Activated CD4-positive, alpha-beta T cell treated with anti-CD3 and anti-CD28 coated beads for 1 hour (primary cell): ENCODE data around the gene MOCS3.
"Not testable (repeated sequence)": the region's sequence is repeated elsewhere in the genome, so short reads cannot be mapped to it uniquely, and the experiment has no call there.

Experiments used
- DNase-seq: peaks from one replicate; pipeline ENCODE4 v3.0.0-alpha.2; 2020

MOCS3 gene

DNA sequence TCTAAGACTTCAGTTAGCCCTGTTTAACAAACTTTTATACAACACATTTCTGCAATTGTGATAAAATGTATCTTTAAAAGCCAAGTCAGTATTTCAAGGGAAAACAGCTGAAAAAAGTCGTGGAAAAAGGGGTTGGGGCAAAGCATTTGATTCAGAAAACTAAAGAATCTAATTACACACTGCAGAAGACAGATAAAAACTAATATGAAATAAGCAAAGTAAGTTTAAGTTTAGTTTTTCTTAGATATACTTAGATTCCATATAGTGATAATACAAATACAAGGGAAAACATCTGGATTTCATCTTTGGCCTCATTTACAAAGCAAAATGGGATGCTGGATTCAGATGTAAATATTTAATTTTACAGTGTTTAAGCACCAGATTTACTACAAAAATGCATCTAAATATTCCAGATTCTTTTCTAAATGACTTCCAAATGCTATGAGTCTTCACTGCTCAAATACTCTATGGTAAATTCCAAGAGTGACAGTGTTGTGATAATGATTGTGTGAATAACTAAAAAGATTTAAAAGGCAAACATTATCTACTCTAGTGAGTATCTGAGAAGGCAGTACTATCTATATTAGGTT, 25.8 kb upstream of the MOCS3 start:
- DNase-seq: no peak

DNA sequence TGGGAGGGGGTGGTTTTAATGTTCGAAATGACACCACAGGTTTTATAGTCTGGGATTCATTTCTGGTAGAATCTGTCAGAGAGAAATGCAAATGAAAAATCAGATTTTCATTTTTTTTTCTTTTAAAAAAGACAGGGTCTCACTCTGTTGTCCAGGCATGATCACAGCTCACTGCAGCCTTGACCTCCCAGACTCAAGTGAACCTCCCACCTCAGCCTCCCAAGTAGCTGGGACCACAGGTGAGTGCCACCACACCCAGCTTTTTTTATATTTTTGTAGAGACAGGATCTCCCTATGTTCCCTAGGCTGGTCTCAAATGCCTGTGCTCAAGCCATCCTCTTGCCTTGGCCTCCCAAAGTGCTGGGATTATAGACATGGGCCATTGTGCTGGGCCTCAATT, 25.0 kb upstream of the MOCS3 start:
- no peak for DNase-seq

DNA sequence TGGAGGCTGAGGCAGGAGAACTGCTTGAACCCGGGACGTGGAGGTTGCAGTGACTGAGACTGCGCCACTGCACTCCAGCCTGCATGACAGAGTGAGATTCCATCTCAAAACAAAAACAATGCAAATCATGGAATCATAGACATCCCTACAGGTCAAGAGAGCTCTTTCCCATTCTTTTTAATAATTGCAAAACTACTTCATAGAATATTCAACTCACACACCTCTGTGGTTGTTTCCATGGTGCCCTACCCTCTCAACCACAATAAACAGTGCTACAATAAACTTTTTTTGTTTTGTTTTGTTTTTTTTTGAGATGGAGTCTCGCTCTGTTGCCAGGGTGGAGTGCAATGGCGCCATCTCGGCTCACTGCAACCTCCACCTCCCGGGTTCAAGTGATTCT, 15.5 kb upstream of the MOCS3 start:
- DNase-seq: no peak

DNA sequence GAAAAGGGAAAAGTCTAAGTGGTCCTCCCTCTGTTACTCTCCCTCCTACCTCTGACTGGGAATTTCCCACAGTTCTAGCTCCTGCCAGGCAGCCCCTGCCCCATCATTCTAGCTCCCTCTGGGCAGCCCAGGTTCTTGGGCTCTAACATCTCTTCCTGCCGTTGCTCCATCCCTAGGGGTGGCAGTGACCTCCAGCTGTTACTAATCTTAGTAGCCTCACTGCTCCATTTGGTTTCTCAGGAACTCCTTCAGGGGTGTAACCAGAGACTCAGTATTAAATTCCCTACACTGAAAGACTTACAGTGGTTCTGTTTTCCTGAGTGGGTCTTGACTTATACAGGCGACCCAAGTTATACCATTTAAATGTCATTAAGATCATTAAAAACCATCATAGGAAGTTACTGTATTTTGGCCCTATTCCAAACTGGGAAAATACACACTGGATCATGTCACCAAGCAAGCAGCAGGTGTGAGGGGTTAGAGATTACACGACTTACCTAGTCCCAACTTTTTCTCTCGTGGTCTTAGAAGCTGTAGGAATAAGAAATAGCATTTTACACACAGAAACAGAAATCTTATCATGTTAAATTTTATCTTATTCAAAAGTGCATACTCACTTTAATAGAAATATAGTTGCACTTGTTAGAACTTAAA, 10.4 kb upstream of the MOCS3 start:
- DNase-seq: no peak

DNA sequence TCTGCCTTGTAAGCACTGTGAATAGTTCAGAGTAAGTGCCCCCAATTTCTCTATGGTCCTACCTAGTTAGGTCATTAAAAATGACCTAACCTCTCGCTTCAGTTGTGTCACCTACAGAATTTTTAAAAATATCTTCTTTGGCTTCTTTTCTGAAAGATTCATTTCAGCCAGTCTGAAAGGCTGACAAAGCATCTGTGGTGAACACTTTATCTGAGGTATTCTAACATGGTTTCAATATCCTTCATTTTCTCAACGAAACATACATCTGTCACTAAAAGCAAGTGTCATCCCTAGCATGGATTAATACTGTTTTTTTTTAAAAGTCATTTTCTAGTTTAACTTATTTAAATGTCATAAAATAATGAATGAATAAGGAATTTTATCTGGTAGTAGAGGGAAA, 5.4 kb upstream of the MOCS3 start:
- DNase-seq: no peak

DNA sequence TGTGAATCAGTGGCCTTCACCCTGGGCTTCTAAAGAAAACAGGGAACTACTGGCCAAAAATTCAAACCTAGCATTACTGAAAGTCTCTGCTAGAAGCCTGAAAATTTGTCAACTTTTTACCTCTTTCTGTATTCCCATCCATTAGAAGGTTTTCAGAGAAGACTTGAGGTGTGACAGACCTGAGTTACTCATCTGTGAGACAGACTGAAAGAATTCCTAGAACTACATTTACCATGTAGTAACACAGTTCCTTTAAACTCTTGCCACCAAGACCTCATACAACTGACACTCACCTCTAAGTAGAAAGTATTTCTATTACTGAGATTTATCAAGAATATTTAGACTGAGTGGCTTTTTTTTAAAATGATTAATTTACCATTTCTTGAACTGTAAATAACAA, 4.8 kb upstream of the MOCS3 start:
- no peak for DNase-seq

DNA sequence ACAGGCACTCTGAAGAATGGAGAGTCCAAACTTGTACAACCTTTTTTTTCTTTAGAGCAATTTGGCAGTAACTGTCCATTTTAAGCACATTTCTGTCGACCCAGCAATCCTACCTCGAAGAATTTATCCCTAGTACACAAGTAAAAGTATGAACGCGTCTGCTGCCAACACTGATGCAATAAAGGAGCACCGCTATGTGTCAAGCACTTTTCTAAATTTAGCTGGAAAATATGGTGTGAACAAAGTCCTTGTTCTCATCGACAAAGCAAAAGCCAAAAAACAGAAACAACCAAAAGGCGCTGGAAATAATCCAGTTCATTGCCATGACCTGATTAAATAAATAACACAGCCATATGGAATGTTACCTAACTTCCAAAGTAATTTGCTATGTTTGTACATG, 1.3 kb upstream of the MOCS3 start:
- no peak for DNase-seq

DNA sequence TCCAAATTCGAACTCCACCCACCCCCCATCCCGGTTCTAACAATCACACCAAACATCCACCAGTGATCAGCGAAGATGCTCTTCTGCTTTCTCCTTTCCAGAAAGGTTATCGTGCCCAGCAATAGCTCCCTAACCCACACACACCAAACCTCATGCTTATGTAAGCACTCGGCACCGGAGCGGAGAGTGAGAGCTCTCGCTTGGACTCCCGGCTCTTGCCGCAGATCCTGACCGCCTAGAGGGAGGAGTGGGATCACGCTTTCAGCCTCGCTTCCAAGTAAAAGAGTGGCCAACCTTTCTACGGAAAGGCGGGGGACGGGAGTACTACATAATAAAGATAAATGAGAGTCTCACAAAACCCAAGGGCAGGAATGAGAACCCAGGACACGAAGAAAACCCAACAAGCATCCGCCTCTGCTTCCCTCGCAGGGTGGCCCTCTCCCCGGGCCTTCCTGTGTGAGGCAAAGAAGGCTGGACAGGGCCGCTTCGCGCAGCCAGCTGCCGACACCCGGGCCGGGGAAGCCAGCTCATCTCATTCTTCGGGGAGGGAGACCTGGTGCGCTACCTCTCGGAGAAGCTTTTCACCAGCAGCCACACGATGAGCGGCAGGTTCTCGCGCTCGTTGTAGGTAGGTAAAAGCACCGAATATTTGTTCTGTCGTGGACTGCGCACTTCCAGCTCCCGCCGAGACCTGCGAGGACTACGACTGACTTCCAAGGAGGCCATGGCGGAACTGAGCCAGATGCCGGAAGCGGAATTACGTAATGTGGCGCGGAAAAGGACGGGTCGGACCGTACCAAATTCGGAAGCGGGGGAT, 612 bp upstream of the MOCS3 start, which contains the start of gene DPM1:
Gene DPM1, minus strand, starts transcription at position 735 of the 817 bp plus-strand sequence. Its CDS starts 9 bp downstream, at position 726.
- peak; percentile 81 for DNase-seq

DNA sequence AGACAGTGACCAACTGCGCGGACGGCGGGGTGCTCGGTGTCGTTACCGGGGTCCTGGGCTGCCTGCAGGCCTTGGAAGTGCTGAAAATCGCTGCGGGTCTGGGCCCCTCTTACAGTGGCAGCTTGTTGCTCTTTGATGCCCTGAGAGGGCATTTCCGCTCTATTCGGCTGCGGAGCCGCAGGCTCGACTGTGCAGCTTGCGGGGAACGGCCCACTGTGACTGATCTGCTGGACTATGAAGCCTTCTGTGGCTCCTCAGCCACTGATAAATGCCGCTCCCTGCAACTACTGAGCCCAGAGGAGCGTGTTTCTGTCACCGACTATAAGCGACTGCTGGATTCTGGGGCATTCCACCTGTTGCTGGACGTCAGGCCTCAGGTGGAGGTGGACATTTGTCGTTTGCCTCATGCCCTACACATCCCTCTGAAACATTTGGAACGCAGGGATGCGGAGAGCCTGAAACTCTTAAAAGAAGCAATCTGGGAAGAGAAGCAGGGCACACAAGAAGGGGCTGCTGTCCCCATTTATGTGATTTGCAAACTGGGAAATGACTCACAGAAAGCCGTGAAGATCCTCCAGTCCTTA, 1.0 kb downstream of the MOCS3 start:
- no peak for DNase-seq

DNA sequence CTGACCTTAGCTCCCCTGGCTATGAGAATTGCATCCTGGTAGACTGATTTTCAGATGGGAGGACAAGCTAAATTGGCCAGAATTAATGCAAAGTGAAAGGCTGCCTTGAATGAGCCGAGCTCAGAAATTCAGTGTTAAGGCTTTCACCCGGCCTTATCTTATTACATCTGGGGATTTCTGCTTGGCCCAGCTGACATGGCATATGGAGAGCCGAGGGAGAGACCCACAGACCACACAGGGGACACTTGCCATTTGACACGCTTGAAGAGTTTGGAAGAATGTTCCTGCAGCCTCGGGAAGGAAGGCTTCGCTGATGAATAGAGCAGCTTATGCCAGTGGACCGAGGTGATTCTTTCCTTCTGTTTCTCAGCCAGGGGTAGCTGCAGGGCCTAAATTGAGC, 9.0 kb downstream of the MOCS3 start:
- DNase-seq: no peak

DNA sequence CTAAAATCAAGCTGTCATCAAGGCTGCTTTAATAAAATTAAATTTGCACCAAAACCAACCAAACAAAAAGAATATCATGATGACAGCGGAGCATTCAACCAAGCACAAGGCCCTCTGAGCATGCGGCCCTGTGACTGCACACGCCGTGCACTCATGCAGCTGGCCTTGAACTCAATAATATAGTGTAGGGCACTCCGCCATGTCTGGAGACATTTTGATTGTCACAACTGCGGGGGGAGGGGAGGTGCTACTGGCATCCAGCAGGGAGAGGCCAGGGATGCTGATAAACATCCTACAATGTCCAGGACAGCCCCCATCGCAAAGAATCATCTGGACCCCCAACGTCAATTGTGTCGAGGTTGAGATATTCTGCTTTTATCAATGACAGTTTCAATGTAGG, 9.7 kb downstream of the MOCS3 start:
- no peak for DNase-seq

DNA sequence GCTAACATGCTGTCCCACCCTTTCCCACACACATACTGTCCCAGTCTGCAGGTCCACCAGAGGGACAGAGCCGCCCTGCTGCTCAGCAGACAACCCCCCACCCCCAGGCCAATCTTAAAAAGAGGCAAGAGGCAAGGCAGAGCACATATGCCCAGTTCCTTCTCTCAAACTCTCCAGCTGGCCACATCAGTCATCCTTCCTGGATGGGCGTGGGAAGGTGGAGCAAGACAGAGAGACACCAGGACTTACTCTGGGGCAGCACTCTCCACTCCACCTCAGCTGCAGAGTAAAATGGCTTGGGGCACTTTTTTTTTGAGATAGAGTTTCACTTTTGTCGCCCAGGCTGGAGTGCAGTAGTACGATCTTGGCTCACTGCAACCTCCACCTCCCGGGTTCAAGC, 10.8 kb downstream of the MOCS3 start:
- DNase-seq: no peak

DNA sequence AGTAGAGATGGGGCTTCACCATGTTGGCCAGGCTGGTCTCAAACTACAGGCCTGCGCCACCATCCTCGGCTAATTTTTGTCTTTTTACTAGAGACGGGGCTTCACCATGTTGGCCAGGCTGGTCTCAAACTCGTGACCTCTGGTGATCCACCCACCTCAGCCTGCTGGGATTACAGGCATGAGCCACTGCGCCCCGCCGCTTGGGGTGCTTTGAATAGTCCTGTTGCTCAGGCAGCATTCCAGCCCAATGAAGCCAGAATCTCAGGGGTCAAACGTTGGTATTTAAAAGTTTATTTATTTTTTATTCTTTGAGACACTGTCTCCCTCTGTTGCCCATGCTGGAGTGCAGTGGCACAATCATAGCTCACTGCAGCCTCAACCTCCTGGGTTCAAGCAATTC, 11.3 kb downstream of the MOCS3 start:
- no peak for DNase-seq

DNA sequence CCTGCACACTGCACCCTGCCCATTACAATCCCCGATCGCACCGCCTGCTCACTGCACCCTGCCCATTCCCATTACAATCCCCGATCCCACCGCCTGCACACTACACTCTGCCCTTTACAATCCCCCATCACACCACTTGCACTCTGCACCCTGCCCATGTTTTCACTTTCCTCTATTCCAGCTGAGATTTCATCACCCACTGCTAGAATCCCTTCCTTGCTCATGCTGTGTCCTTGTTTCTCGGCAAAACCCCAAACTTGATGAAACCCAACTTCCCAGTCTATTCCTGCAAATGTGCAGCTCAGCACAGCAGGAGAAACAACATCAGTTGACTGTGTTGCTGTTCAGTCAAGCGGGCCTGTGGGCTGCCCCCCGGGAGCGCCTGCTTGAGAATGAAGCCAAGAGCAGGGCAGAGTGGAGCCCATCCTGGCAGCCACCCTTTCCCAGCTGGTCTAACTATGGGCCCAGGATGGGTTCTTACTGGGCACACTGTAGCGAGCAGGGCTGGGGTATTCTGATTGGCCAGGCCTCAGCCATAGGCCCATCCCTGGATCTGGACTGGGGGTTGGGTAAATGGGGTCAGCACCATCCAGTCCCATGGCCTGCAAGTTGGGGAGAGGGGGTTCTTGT, 17.2 kb downstream of the MOCS3 start:
- DNase-seq: no peak

DNA sequence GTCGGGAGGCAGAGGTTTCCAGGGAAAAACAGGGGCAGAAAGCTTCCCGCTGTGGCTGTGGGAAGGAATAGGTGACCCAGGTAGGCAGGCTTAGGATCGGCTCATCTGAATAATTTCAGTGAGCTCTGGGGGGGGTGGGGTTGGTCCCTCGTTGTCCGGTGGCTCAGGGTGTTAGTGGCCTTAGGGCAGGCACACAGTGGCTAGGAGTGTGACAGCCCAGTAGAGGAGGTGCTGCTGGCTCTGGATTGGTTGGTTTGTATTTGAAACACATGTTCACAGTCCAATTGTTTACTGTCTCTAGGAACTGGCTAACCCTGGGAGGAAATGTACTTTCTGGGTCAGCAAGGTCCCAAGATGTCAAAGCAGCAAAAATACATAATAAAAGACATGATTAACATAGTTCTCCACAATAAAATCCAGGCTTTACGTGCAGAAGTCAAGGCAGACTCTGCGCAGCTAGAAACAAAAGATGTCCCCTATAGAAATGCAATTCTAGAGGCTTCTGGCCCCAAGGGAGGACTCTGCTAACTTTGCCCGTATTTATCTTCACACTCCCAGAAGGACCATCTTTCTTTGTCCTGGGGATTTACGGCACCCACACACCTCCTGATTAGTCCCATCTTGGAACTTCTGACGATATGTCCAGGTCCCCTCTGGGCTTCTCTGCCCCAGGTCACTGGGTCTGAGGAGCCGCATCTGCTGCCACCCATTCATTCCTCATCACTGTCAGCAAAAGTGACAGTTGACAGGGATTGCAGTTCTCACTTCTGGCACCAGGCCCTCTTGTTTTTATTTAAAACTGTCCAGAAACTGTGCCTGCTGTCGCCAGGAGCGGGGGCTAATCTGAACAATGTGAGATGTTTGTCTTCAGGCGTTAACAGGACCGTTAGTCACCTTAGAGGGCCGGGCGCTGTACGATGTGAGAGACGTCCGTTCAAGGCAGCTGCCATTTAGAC, 18.7 kb downstream of the MOCS3 start:
- no peak for DNase-seq

DNA sequence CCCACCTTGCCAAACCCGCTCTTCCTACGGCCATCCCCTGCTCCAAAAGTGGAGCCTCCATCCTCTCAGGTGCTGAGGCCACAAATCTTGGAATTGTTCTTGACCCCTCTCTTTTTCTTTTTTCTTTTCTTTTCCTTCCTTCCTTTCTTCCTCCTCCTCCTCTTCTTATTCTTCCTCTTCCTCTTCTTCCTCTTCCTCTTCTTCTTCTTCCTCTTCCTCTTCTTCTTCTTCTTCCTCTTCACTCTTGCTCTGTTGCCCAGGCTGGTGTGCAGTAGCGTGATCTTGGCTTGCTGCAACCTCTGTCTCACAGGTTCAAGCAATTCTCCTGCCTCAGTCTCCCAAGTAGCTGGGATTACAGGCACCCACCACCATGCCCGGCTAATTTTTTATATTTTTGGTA, 19.9 kb downstream of the MOCS3 start:
- not testable (repeated sequence) for DNase-seq

DNA sequence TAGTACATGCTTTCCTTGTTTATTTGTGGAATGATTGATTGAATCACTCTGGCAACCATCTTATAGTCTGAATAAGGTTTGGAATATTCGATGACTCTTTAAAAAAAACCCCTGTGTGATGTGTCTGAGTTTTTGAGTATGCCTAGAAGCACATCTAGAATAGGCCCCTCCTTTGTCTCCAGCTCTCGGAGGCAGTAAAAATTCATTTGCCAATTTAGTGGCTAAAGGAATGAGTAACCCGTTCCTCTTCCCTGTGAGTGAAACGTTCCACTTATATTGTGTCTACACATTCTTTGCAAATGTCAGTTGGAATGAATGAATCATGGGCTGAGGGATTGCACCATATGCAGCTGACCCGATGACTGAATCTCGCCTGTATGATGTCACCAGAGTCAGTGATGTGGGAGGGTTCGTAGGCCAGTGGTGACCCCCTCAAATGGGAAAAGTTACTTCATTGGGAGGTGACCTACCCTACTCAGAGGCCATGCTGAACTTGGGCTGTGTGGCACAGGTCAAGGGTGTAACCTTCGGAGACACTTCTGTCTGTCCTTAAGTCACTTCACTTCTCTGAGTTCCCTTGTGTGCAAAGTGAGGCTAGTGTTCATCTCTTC, 21.6 kb downstream of the MOCS3 start:
- DNase-seq: no peak

DNA sequence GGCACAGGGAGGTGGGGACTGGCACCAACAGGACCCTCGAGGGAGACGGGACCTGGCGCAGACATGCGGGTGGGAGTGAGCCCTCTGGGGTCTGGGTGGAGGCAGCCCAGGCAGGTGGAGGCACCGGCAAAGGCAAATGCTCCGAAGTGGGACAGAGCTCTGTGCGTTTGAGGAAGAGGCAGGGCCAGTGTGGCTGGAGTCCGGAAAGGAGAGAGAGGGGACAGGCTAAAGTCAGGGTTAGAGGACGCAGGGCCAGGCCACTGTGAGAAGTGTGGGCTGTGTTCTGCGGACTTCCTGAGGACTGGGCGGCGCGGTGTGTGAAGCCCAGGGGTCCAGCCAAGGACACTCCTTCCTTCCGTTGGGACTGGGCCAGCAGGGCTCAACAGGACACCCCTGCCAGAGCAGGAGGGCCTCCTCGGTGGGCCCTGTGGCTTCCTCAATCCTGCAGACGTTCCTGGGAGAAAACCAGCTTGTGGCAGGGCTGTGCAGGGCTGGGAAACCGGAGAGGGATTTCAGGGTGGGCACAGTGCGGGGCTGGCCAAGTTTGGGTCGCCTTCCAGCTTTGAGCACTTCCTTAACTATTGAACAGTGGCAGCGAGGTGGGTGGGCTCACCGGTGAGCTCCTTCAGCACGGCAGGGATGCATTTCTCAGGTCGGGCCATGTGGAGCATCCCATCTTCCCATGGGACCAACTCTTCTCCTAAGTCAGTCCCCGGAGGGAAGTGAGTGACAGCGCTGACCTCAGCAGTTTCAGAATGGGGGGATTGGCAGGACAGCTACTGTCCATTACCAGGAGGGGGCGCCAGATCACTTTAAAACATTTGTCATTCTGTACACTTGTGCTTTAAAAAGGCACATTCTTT, 22.5 kb downstream of the MOCS3 start:
- peak; percentile 30 for DNase-seq

DNA sequence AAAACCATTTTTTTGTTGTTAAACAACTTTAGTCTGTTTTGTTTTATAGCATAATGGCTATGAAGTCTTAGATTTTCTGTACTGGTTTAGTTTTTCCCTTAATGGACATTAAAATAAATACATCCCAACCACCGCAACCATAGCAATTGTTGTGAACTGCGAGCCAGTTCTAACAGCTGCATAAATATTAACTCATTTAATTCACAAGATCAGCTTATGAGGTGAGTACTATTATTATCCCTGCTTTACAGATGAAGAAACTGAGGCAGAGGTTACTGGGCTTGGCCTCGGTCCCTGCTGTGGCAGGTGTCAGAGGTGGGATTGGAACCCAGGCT, 23.1 kb downstream of the MOCS3 start:
- DNase-seq: no peak

DNA sequence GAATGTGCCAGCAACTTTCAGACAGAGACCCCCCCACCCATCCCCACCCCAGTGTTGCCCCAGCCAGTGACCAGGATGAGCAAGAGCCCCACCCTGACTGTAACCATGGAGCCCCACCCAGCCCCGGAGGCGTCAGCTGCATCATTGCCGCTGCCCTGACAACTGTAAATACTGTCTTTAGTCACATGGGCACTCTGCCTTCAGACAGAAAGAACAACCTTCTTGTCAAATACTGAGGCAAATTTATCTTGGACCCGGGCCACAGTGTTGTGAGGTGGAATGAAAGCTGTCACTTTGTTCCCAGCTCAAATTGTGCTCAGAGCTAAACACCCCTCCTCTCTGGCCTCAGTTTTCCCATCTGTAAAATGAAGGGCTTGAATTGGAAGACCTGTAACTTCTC, 23.7 kb downstream of the MOCS3 start:
- DNase-seq: no peak

DNA sequence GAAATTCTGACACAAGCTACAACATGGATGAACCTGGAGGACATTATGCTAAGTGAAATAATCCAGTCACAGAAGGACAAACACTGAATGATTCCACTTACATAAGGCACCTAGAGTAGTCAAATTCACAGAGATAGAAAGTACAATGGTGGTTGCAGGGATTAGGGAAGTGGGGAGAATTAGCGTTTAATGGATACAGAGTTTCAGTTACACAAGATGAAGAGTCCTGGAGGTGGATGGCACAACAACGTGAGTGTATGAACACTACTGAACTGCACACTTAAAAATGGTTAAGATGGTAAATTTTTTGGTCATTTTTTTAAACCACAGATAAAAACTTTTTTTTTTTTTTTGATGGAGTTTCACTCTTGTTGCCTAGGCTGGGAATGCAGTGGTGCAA, 24.7 kb downstream of the MOCS3 start:
- DNase-seq: no peak
